Coronary artery (tissue), 2 donors: ENCODE results near the gene ABCD3.

Experiments used
- DNase-seq: peaks from one replicate; pipeline ENCODE4 v3.0.0-alpha.2; 2017; ENCODE audit warnings: low spot score
- H3K27ac ChIP-seq, 2 donors: fragments of 200-600 bp; sonication (generic); one replicate each; pipeline ENCODE4 v1.5.1; 2016 to 2019
- H3K4me3 ChIP-seq: fragments of 200-600 bp; sonication (generic); 2 replicates; pipeline ENCODE4 v1.5.1; 2016; ENCODE audit warnings: mild to moderate bottlenecking, moderate library complexity
- CTCF ChIP-seq: fragments of 200-600 bp; sonication (generic); IDR thresholded peaks from one replicate; pipeline ENCODE4 v1.5.1; 2019; ENCODE audit warnings: antibody characterized with exemption

The ABCD3 gene

DNA sequence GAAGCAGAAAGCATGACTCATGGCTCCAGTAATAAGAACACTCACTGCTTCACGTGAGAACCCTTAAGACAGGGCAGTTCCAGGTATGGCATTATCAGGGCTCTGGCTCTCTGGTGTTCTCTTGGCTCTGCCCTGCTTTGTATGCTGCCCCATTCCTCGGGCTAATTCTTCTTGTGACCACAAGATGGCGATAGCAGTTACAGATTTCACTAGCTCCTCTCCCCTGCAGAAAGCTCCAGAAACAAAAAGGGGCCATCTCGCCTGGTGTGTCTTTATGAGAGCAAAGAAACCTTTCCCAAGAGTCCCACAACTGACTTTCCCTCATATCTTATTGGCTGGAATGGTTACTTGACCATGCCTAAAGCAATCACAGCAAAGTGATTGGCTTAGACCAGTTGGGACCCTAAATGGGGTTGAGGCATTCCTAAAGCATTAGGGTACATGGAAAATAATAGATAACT lies 63.3 kb downstream of the ABCD3 start:
- TF ChIP-seq CTCF, result peak; percentile 69
- no peak for DNase-seq
- no peak overlapping the region for H3K4me3 ChIP-seq
- H3K27ac ChIP-seq, result no peak overlapping the region

DNA sequence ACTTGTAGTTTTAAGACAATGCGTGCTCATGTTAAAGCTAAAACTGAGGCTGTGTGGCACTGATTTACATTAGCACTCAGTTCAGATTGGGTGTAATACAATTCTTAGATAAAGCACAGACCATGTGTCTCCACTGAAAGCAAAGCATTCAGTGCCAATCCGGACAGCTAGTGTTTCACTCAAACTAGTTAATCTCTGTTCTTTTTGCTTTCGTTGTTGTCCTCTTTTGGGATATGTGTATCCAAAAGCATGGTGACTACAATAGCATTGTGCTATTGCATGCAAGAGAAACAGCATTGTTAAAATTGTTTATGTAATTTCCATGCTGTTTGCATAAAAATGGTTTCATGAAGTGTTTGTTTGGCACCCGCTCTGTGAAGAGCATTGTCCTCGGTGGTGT lies 68.8 kb downstream of the ABCD3 start:
- DNase-seq, result no peak
- H3K4me3 ChIP-seq, result no peak overlapping the region
- no peak overlapping the region for H3K27ac ChIP-seq
- no peak for TF ChIP-seq CTCF

DNA sequence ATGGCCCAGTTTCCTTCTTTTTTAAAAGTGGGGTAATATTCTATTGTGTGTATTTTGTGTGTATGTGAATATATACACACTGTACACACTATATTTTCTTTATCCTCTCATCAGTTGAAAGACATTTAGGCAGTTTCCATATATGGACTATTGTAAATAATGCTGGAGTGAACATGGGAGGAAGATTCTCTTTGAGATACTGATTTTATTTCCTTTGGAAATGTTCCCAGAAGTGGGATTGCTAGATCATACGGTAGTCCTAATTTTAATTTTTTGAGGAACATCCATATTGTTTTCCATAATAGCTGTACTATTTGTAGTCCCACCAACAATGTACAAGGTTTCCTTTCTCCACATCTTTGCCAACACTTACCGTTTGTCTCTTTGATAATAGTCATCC lies 72.4 kb downstream of the ABCD3 start:
- no peak for TF ChIP-seq CTCF
- H3K4me3 ChIP-seq, result no peak overlapping the region
- H3K27ac ChIP-seq, result no peak overlapping the region
- no peak for DNase-seq

GRCh38 chr1:94496076-94496755 lies 78.0 kb downstream of the ABCD3 start:
- H3K4me3 ChIP-seq, result no peak overlapping the region
- DNase-seq, result no peak
- no peak for TF ChIP-seq CTCF
- H3K27ac ChIP-seq, result no peak overlapping the region

- no peak for DNase-seq
- Histone ChIP-seq H3K4me3 (no peak overlapping the region), H3K27ac (no peak overlapping the region)
- TF ChIP-seq CTCF, result no peak
Observed at GRCh38 chr1:94501426-94501825, 83.2 kb downstream of the ABCD3 start.

GRCh38 chr1:94501935-94502334 lies 83.7 kb downstream of the ABCD3 start:
- no peak for DNase-seq
- Histone ChIP-seq H3K4me3 (no peak overlapping the region), H3K27ac (no peak overlapping the region)
- TF ChIP-seq CTCF, result no peak

GRCh38 chr1:94503153-94503552 lies 85.0 kb downstream of the ABCD3 start:
- no peak for DNase-seq
- Histone ChIP-seq H3K4me3 (no peak overlapping the region), H3K27ac (no peak overlapping the region)
- TF ChIP-seq CTCF, result no peak
